ENCODE measurements around the gene IDH3A.

The IDH3A gene

GRCh38 chr15:78129751-78130287 lies 19.3 kb upstream of the IDH3A start:
- Histone ChIP-seq H3K27me3 (ENCODE audit: insufficient read depth, low read length) (no peaks in the 10 kb centered on the region), H3K4me1 (ENCODE audit: control insufficient read depth, insufficient read depth, low read length, unreplicated experiment) (peaks cover 3% of the 10 kb centered on the region), H3K27ac (ENCODE audit: low read depth, low read length) (no peak overlapping the region), H3K79me2 (ENCODE audit: control insufficient read depth, insufficient read depth, low read length, unreplicated experiment) (no peaks in the 10 kb centered on the region), H3K36me3 (ENCODE audit: insufficient read depth, low read length) (no peaks in the 10 kb centered on the region), H3K4me3 (ENCODE audit: low read depth, low read length) (no peak overlapping the region), H2AFZ (ENCODE audit: low read length, unreplicated experiment) (no peak overlapping the region)

- H3K36me3 ChIP-seq (ENCODE audit: insufficient read depth, low read length), result no peaks in the 10 kb centered on the region
- peak overlapping the region; percentile 91 for H3K4me3 ChIP-seq (ENCODE audit: low read depth, low read length)
- no peak overlapping the region for H3K27ac ChIP-seq (ENCODE audit: low read depth, low read length)
- H3K79me2 ChIP-seq (ENCODE audit: control insufficient read depth, insufficient read depth, low read length, unreplicated experiment), result no peaks in the 10 kb centered on the region
- no peaks in the 10 kb centered on the region for H3K27me3 ChIP-seq (ENCODE audit: insufficient read depth, low read length)
- H2AFZ ChIP-seq (ENCODE audit: low read length, unreplicated experiment), result peak overlapping the region; percentile 96
- H3K4me1 ChIP-seq (ENCODE audit: control insufficient read depth, insufficient read depth, low read length, unreplicated experiment), result peaks cover 3% of the 10 kb centered on the region
Measured at GRCh38 chr15:78130466-78131294, 18.5 kb upstream of the IDH3A start.

GRCh38 chr15:78131295-78132061 lies 17.7 kb upstream of the IDH3A start, which contains the start of gene CIB2:
CIB2 (minus strand) TSS chr15:78131445; CDS start chr15:78131215, 230 bp downstream.
- Histone ChIP-seq H3K4me3 (ENCODE audit: low read depth, low read length) (peak within 1 kb of the TSS; percentile 91), H3K36me3 (ENCODE audit: insufficient read depth, low read length) (no peaks in the 10 kb centered on the region), H2AFZ (ENCODE audit: low read length, unreplicated experiment) (peak within 1 kb of the TSS; percentile 96), H3K79me2 (ENCODE audit: control insufficient read depth, insufficient read depth, low read length, unreplicated experiment) (no peaks in the 10 kb centered on the region), H3K27ac (ENCODE audit: low read depth, low read length) (no peak within 1 kb of the TSS), H3K27me3 (ENCODE audit: insufficient read depth, low read length) (no peaks in the 10 kb centered on the region), H3K4me1 (ENCODE audit: control insufficient read depth, insufficient read depth, low read length, unreplicated experiment) (peaks cover 3% of the 10 kb centered on the region)

GRCh38 chr15:78133801-78134200 lies 15.4 kb upstream of the IDH3A start:
- H3K27me3 ChIP-seq (ENCODE audit: insufficient read depth, low read length), result no peaks in the 10 kb centered on the region
- H3K36me3 ChIP-seq (ENCODE audit: insufficient read depth, low read length), result no peaks in the 10 kb centered on the region
- H3K27ac ChIP-seq (ENCODE audit: low read depth, low read length), result no peak overlapping the region
- H2AFZ ChIP-seq (ENCODE audit: low read length, unreplicated experiment), result no peak overlapping the region
- peaks cover 3% of the 10 kb centered on the region for H3K4me1 ChIP-seq (ENCODE audit: control insufficient read depth, insufficient read depth, low read length, unreplicated experiment)
- no peaks in the 10 kb centered on the region for H3K79me2 ChIP-seq (ENCODE audit: control insufficient read depth, insufficient read depth, low read length, unreplicated experiment)
- no peak overlapping the region for H3K4me3 ChIP-seq (ENCODE audit: low read depth, low read length)

- Histone ChIP-seq H3K4me3 (ENCODE audit: low read depth, low read length) (no peak overlapping the region), H3K79me2 (ENCODE audit: control insufficient read depth, insufficient read depth, low read length, unreplicated experiment) (no peaks in the 10 kb centered on the region), H2AFZ (ENCODE audit: low read length, unreplicated experiment) (no peak overlapping the region), H3K27me3 (ENCODE audit: insufficient read depth, low read length) (no peaks in the 10 kb centered on the region), H3K27ac (ENCODE audit: low read depth, low read length) (no peak overlapping the region), H3K4me1 (ENCODE audit: control insufficient read depth, insufficient read depth, low read length, unreplicated experiment) (no peaks in the 10 kb centered on the region), H3K36me3 (ENCODE audit: insufficient read depth, low read length) (no peaks in the 10 kb centered on the region)
Measured at GRCh38 chr15:78139578-78139977, 9.6 kb upstream of the IDH3A start.

- no peaks in the 10 kb centered on the region for H3K36me3 ChIP-seq (ENCODE audit: insufficient read depth, low read length)
- H3K27ac ChIP-seq (ENCODE audit: low read depth, low read length), result no peak overlapping the region
- H3K4me3 ChIP-seq (ENCODE audit: low read depth, low read length), result no peak overlapping the region
- H3K27me3 ChIP-seq (ENCODE audit: insufficient read depth, low read length), result no peaks in the 10 kb centered on the region
- H2AFZ ChIP-seq (ENCODE audit: low read length, unreplicated experiment), result no peak overlapping the region
- no peaks in the 10 kb centered on the region for H3K79me2 ChIP-seq (ENCODE audit: control insufficient read depth, insufficient read depth, low read length, unreplicated experiment)
- no peaks in the 10 kb centered on the region for H3K4me1 ChIP-seq (ENCODE audit: control insufficient read depth, insufficient read depth, low read length, unreplicated experiment)
Measured at GRCh38 chr15:78140292-78140691, 8.9 kb upstream of the IDH3A start.

- Histone ChIP-seq H3K27ac (ENCODE audit: low read depth, low read length) (no peak overlapping the region), H3K4me1 (ENCODE audit: control insufficient read depth, insufficient read depth, low read length, unreplicated experiment) (peaks cover 8% of the 10 kb centered on the region), H3K27me3 (ENCODE audit: insufficient read depth, low read length) (no peaks in the 10 kb centered on the region), H2AFZ (ENCODE audit: low read length, unreplicated experiment) (no peak overlapping the region), H3K4me3 (ENCODE audit: low read depth, low read length) (no peak overlapping the region), H3K36me3 (ENCODE audit: insufficient read depth, low read length) (no peaks in the 10 kb centered on the region), H3K79me2 (ENCODE audit: control insufficient read depth, insufficient read depth, low read length, unreplicated experiment) (no peaks in the 10 kb centered on the region)
Measured at GRCh38 chr15:78142332-78142731, 6.8 kb upstream of the IDH3A start.

- Histone ChIP-seq H3K79me2 (ENCODE audit: control insufficient read depth, insufficient read depth, low read length, unreplicated experiment) (peaks cover 19% of the 10 kb centered on the region), H2AFZ (ENCODE audit: low read length, unreplicated experiment) (no peak overlapping the region), H3K4me3 (ENCODE audit: low read depth, low read length) (no peak overlapping the region), H3K4me1 (ENCODE audit: control insufficient read depth, insufficient read depth, low read length, unreplicated experiment) (peaks cover 21% of the 10 kb centered on the region), H3K27me3 (ENCODE audit: insufficient read depth, low read length) (no peaks in the 10 kb centered on the region), H3K27ac (ENCODE audit: low read depth, low read length) (no peak overlapping the region), H3K36me3 (ENCODE audit: insufficient read depth, low read length) (no peaks in the 10 kb centered on the region)
Measured at GRCh38 chr15:78146425-78147154, 2.6 kb upstream of the IDH3A start.

- peaks cover 21% of the 10 kb centered on the region for H3K4me1 ChIP-seq (ENCODE audit: control insufficient read depth, insufficient read depth, low read length, unreplicated experiment)
- no peaks in the 10 kb centered on the region for H3K27me3 ChIP-seq (ENCODE audit: insufficient read depth, low read length)
- peaks cover 21% of the 10 kb centered on the region for H3K79me2 ChIP-seq (ENCODE audit: control insufficient read depth, insufficient read depth, low read length, unreplicated experiment)
- H3K4me3 ChIP-seq (ENCODE audit: low read depth, low read length), result no peak overlapping the region; the same call in 1 of the 2 replicates
- no peak overlapping the region for H3K27ac ChIP-seq (ENCODE audit: low read depth, low read length)
- H2AFZ ChIP-seq (ENCODE audit: low read length, unreplicated experiment), result no peak overlapping the region
- H3K36me3 ChIP-seq (ENCODE audit: insufficient read depth, low read length), result no peaks in the 10 kb centered on the region
Measured at GRCh38 chr15:78147566-78147965, 1.6 kb upstream of the IDH3A start.

- peaks cover 26% of the 10 kb centered on the region for H3K4me1 ChIP-seq (ENCODE audit: control insufficient read depth, insufficient read depth, low read length, unreplicated experiment)
- peaks cover 30% of the 10 kb centered on the region for H3K79me2 ChIP-seq (ENCODE audit: control insufficient read depth, insufficient read depth, low read length, unreplicated experiment)
- H3K27me3 ChIP-seq (ENCODE audit: insufficient read depth, low read length), result no peaks in the 10 kb centered on the region
- 0 out of 2 replicates have a peak overlapping the region, but pooled peaks have one; percentile 10 for H3K27ac ChIP-seq (ENCODE audit: low read depth, low read length)
- peak overlapping the region; percentile 80 for H3K4me3 ChIP-seq (ENCODE audit: low read depth, low read length)
- H2AFZ ChIP-seq (ENCODE audit: low read length, unreplicated experiment), result peak overlapping the region; percentile 82
- no peaks in the 10 kb centered on the region for H3K36me3 ChIP-seq (ENCODE audit: insufficient read depth, low read length)
Measured at GRCh38 chr15:78148392-78149067, 632 bp upstream of the IDH3A start.
